B cell (primary cell): ENCODE results near the gene UBE2L5. TPM values are rescaled to one million over a fixed set of nuclear protein-coding genes. Genes with fewer than 3 reads are reported as not detected.

Experiments used
- ATAC-seq: fragments of 200-7000 bp; cut with Tn5 transposase; one replicate; pipeline ENCODE4 v1.10.0; 2021; ENCODE audit warnings: low read depth, mild to moderate bottlenecking, moderate number of reproducible peaks, moderate library complexity
- CTCF ChIA-PET: fragments of 350-600 bp; sonication (Branson Sonifier 250); formaldehyde crosslinking; loops from one replicate; lab custom pipeline; 2021; ENCODE audit warnings: antibody characterized with exemption, inconsistent platforms; lab: Charles Lee
- POLR2A ChIA-PET: fragments of 350-600 bp; sonication (Branson Sonifier 250); formaldehyde crosslinking; loops from one replicate; lab custom pipeline; 2021; ENCODE audit warnings: antibody characterized with exemption; lab: Charles Lee
- DNase-seq: peaks from one replicate; pipeline ENCODE4 v3.0.0; 2013
- H2AFZ ChIP-seq: 2 replicates; pipeline ENCODE4 v1.6.1; 2012; ENCODE audit warnings: mild to moderate bottlenecking, low read depth, low read length; ENCODE audit not compliant: insufficient read depth, poor library complexity, severe bottlenecking
- H3K27ac ChIP-seq, 2 donors: 1 replicate in 1 of 2; 2 replicates in 1 of 2; pipeline ENCODE4 v1.5.1; 2012 to 2013; ENCODE audit warnings: low read length in 2 of 2, mild to moderate bottlenecking in 2 of 2, moderate library complexity in 1 of 2
- H3K27me3 ChIP-seq, 4 experiments: fragments of 200-600 bp in 1 of 4; sonication (generic) in 1 of 4; replicated peaks in 1 of 4; 1 replicate in 2 of 4; 2 replicates in 2 of 4; pipeline versions ENCODE4 v1.6.1 to v1.7.0; 2013 to 2016; ENCODE audit warnings: low read length in 3 of 4, mild to moderate bottlenecking in 2 of 4, mixed read lengths in 1 of 4, moderate library complexity in 1 of 4; ENCODE audit not compliant: insufficient read depth in 4 of 4, control insufficient read depth in 3 of 4; ENCODE audit errors: control extremely low read depth in 1 of 4
- H3K36me3 ChIP-seq, 2 experiments: replicated peaks in 1 of 2; 1 replicate in 1 of 2; 2 replicates in 1 of 2; pipeline versions ENCODE4 v1.6.1 to v1.7.1; 2013; ENCODE audit warnings: low read length in 1 of 2; ENCODE audit not compliant: insufficient read depth in 2 of 2, control insufficient read depth in 1 of 2; ENCODE audit errors: control extremely low read depth in 1 of 2, extremely low read depth in 1 of 2
- H3K4me1 ChIP-seq, 2 donors: fragments of 200-600 bp in 1 of 2; sonication (generic) in 1 of 2; 1 replicate in 1 of 2; 2 replicates in 1 of 2; pipeline versions ENCODE4 v1.5.1 to v1.6.1; 2013 to 2017; ENCODE audit warnings: low read length in 2 of 2; ENCODE audit not compliant: control insufficient read depth in 2 of 2, insufficient read depth in 2 of 2
- H3K4me2 ChIP-seq: replicated peaks from 2 replicates; pipeline ENCODE3; 2012; ENCODE audit warnings: mild to moderate bottlenecking, low read depth, low read length; ENCODE audit not compliant: poor library complexity, severe bottlenecking
- H3K4me3 ChIP-seq, 5 experiments: fragments of 200-600 bp in 1 of 5; sonication (generic) in 1 of 5; 1 replicate in 3 of 5; 2 replicates in 2 of 5; pipeline versions ENCODE4 v1.5.1 to v1.7.0; 2011 to 2016; ENCODE audit warnings: low read length in 4 of 5, mild to moderate bottlenecking in 4 of 5, low read depth in 2 of 5, control low read depth in 1 of 5, moderate library complexity in 1 of 5; ENCODE audit not compliant: insufficient read depth in 1 of 5; ENCODE audit errors: control extremely low read depth in 1 of 5, extremely low read depth in 1 of 5
- H3K79me2 ChIP-seq: fragments of 200-600 bp; sonication (generic); one replicate; pipeline ENCODE4 v1.6.0; 2016; ENCODE audit warnings: low read length; ENCODE audit not compliant: control insufficient read depth, insufficient read depth
- H3K9ac ChIP-seq: fragments of 200-600 bp; sonication (generic); 2 replicates; pipeline ENCODE4 v1.6.1; 2017; ENCODE audit warnings: mild to moderate bottlenecking, low read length, moderate library complexity
- H3K9me3 ChIP-seq, 3 donors: one replicate each; pipeline versions ENCODE4 v1.6.1 to v1.7.1; 2013; ENCODE audit warnings: low read length in 2 of 3; ENCODE audit not compliant: control insufficient read depth in 2 of 3, insufficient read depth in 1 of 3; ENCODE audit errors: control extremely low read depth in 1 of 3
- H4K20me1 ChIP-seq: 2 replicates; pipeline ENCODE4 v1.6.0; 2012; ENCODE audit warnings: mild to moderate bottlenecking, low read length; ENCODE audit not compliant: insufficient read depth, control insufficient read depth, poor library complexity, severe bottlenecking
- H3K27ac Mint-ChIP-seq: one replicate; pipeline ENCODE4 v1.8.0; 2021; ENCODE audit warnings: mixed read lengths
- H3K27me3 Mint-ChIP-seq: one replicate; pipeline ENCODE4 v1.8.0; 2021; ENCODE audit warnings: mixed read lengths
- H3K4me1 Mint-ChIP-seq: one replicate; pipeline ENCODE4 v1.8.0; 2021; ENCODE audit warnings: mixed read lengths
- H3K4me3 Mint-ChIP-seq: one replicate; pipeline ENCODE4 v1.8.0; 2021; ENCODE audit warnings: mixed read lengths
- H3K9me3 Mint-ChIP-seq: one replicate; pipeline ENCODE4 v1.8.0; 2022; ENCODE audit warnings: mixed read lengths; ENCODE audit not compliant: insufficient read depth
- CTCF ChIP-seq: fragments of 200-600 bp; IDR thresholded peaks from one replicate; pipeline ENCODE4 v1.8.0; 2022; ENCODE audit warnings: antibody characterized with exemption, mild to moderate bottlenecking
- EZH2 ChIP-seq: IDR thresholded peaks from 2 replicates; pipeline ENCODE4 v1.6.1; 2012; ENCODE audit warnings: borderline replicate concordance, low read depth, mild to moderate bottlenecking, moderate library complexity, low read length; ENCODE audit not compliant: insufficient read depth, poor library complexity, severe bottlenecking
- WGBS: methylation state at CpG from one replicate; pipeline ENCODE4 v1.1.5; 2013; ENCODE audit warnings: missing lambda C conversion rate; ENCODE audit not compliant: insufficient coverage; 5-methylcytosine and 5-hydroxymethylcytosine counted together
- intact Hi-C: fragments of 100-400 bp; cut with micrococcal nuclease; formaldehyde crosslinking; loops from one replicate; pipeline ENCODE4 v1.10.0; 2022
- polyA plus RNA-seq: library from polyadenylated mRNA; depleted of rRNA; stranded (reverse); fragments of >200 nt; gene quantifications from 2 replicates; pipeline ENCODE4 v1.2.3, GENCODE V29; 2012
- total RNA-seq, 2 donors: library from RNA; stranded (reverse); fragments of 120-200 nt in 1 of 2; gene quantifications; 1 replicate in 1 of 2; 2 replicates in 1 of 2; pipeline versions ENCODE4 v1.2.3 to v1.2.4, GENCODE V29; 2013 to 2022

UBE2L5 gene
- total and polyA plus RNA-seq, 2 donors (not counting 1 experiment from before 2014, with no cell fraction given), result 0.16 to 0.57 TPM

- ChIA-PET CTCF (interaction anchor here (0.8 to 1.1 kb wide), 4 partner anchors 58 to 332 kb away, joined by 3 to 4 read pairs (median 3); partner anchors contain the start of gene USPL1), POLR2A (interaction anchor here (0.5 to 2.9 kb wide), 10 partner anchors 43 to 332 kb away, joined by 3 to 33 read pairs (median 6); partner anchors contain the start of genes UBE2L5 and USPL1)
- Histone ChIP-seq H3K4me3 (peak overlapping the region; percentile 76 to 90 (median 78)), H3K9ac (peak overlapping the region; percentile 84), H3K27ac (peak overlapping the region; percentile 91), H4K20me1 (peaks cover 10% of the 10 kb centered on the region), H3K36me3 (peaks cover 1 to 22% of the 10 kb centered on the region in 2 experiments), H2AFZ (peak overlapping the region; percentile 76), H3K4me1 (peaks cover 33 to 38% of the 10 kb centered on the region in 2 donors), H3K79me2 (peaks cover 30% of the 10 kb centered on the region), H3K27me3 (no peaks in the 10 kb centered on the region), H3K9me3 (no peaks in the 10 kb centered on the region), H3K4me2 (peak overlapping the region; percentile 83)
- WGBS, result under 1% methylated on average over 106 of the region's 136 CpGs
- TF ChIP-seq CTCF (no peak), EZH2 (no peak)
- H3K4me3 Mint-ChIP-seq, result peak overlapping the region; percentile 90
- peaks cover 38% of the 10 kb centered on the region for H3K4me1 Mint-ChIP-seq
- intact Hi-C loops, result loop anchor here (1.0 to 10.0 kb wide), 8 partner anchors 20 to 700 kb away; partner anchors contain the start of genes HSPH1, KATNAL1, UBE2L5 and UBL3
- ATAC-seq (peak; percentile 51), DNase-seq (peak; percentile 91)
- no peaks in the 10 kb centered on the region for H3K27me3 Mint-ChIP-seq
- no peaks in the 10 kb centered on the region for H3K9me3 Mint-ChIP-seq
- peak overlapping the region; percentile 98 for H3K27ac Mint-ChIP-seq
Measured at GRCh38 chr13:30464496-30465342, 42.4 kb downstream of the UBE2L5 start.
